H1 (cell line): ENCODE measurements around the gene BPIFB4.

ENCODE experiments used
- EP300 ChIP-seq, 2 experiments: IDR thresholded peaks; 1 replicate in 1 of 2; 2 replicates in 1 of 2; pipeline ENCODE4 v1.6.1; 2011 to 2012; ENCODE audit warnings: low read depth in 2 of 2, low read length in 2 of 2, mild to moderate bottlenecking in 2 of 2, borderline replicate concordance in 1 of 2, inconsistent platforms in 1 of 2, moderate library complexity in 1 of 2
- EZH2 ChIP-seq: fragments of 200-600 bp; sonication (generic); IDR thresholded peaks from 2 replicates; pipeline ENCODE4 v1.7.1; 2012; ENCODE audit warnings: low read depth, mild to moderate bottlenecking, moderate library complexity, low read length, inconsistent platforms; ENCODE audit not compliant: severe bottlenecking
- JUND ChIP-seq: IDR thresholded peaks from 2 replicates; pipeline ENCODE4 v1.6.1; 2011; ENCODE audit warnings: mild to moderate bottlenecking, improper control_type of control experiment, low read length
- POLR2AphosphoS5 ChIP-seq: IDR thresholded peaks from 2 replicates; pipeline ENCODE4 v1.6.1; 2011; ENCODE audit warnings: low read depth, low read length
- RNF2 ChIP-seq: fragments of 200-900, 300-1000 bp; sonication (generic); IDR thresholded peaks from 2 replicates; pipeline ENCODE4 v1.7.1; 2016; ENCODE audit warnings: borderline replicate concordance, low read depth, mild to moderate bottlenecking, antibody characterized with exemption, low read length; ENCODE audit not compliant: poor library complexity, severe bottlenecking; ENCODE audit errors: missing control alignments
- RXRA ChIP-seq: IDR thresholded peaks from 2 replicates; pipeline ENCODE4 v1.6.1; 2011; ENCODE audit warnings: low read depth, mild to moderate bottlenecking, low read length, moderate library complexity; ENCODE audit not compliant: insufficient read depth
- SUZ12 ChIP-seq: fragments of 200-600 bp; sonication (generic); IDR thresholded peaks from 2 replicates; pipeline ENCODE4 v1.6.1; 2012; ENCODE audit warnings: mild to moderate bottlenecking, inconsistent platforms, low read length, moderate library complexity, mixed read lengths
- ZNF274 ChIP-seq: IDR thresholded peaks from 2 replicates; pipeline ENCODE4 v1.7.0; 2012; ENCODE audit warnings: low read length, borderline replicate concordance; ENCODE audit errors: extremely low read depth
- TF ChIP-seq, protein P1 (sequence below), 3 experiments: IDR thresholded peaks; 1 replicate in 2 of 3; 2 replicates in 1 of 3; pipeline versions ENCODE4 v1.5.1 to v1.6.1; 2011; ENCODE audit warnings: low read length in 3 of 3, mild to moderate bottlenecking in 3 of 3, inconsistent platforms in 2 of 3, low read depth in 1 of 3, moderate library complexity in 1 of 3; ENCODE audit not compliant: insufficient read depth in 1 of 3; ENCODE audit errors: control extremely low read depth in 1 of 3
- TF ChIP-seq, protein P2 (sequence below): IDR thresholded peaks from 2 replicates; pipeline ENCODE4 v1.6.1; 2012; ENCODE audit warnings: inconsistent platforms

DNA sequence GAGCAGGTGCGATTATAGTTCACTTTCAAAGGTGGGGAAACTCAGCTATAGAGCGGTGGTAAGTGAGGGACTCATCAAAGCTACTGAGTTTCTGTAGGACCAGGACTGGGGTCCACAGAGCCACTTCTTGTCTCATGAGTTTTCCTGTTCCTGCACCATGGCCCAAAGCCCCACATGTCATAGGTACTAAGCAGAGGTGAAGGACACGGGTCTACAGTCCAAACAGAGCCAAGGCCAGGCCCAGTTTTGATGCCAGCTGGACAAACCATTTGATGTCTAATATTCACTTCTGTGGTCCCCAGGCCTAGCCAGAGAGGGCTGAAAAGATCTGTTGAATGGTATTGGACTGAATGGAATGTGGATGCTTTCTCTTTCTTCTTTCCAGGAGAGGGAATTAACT is 37.0 kb upstream of the BPIFB4 start:
- TF ChIP-seq RNF2 (no peak), EZH2 (no peak), EP300 (IDR thresholded peaks at IDR 0.05; ENCODE audit: borderline replicate concordance in 1 of 2, low read depth in 2 of 2, low read length in 2 of 2) (no peak), POLR2AphosphoS5 (no peak), RXRA (no peak), ZNF274 (no peak), SUZ12 (no peak), JUND (no peak)
- TF ChIP-seq, protein P1, sequence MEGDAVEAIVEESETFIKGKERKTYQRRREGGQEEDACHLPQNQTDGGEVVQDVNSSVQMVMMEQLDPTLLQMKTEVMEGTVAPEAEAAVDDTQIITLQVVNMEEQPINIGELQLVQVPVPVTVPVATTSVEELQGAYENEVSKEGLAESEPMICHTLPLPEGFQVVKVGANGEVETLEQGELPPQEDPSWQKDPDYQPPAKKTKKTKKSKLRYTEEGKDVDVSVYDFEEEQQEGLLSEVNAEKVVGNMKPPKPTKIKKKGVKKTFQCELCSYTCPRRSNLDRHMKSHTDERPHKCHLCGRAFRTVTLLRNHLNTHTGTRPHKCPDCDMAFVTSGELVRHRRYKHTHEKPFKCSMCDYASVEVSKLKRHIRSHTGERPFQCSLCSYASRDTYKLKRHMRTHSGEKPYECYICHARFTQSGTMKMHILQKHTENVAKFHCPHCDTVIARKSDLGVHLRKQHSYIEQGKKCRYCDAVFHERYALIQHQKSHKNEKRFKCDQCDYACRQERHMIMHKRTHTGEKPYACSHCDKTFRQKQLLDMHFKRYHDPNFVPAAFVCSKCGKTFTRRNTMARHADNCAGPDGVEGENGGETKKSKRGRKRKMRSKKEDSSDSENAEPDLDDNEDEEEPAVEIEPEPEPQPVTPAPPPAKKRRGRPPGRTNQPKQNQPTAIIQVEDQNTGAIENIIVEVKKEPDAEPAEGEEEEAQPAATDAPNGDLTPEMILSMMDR (IDR thresholded peaks at IDR 0.05; ENCODE audit: control extremely low read depth in 1 of 3, insufficient read depth in 1 of 3, low read depth in 1 of 3, low read length in 3 of 3) = no peak
- TF ChIP-seq, protein P2, sequence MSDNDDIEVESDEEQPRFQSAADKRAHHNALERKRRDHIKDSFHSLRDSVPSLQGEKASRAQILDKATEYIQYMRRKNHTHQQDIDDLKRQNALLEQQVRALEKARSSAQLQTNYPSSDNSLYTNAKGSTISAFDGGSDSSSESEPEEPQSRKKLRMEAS = no peak
